HG03432 (cell line): ENCODE measurements around the gene RET.
A peak's percentile ranks its signal among the peaks of the same experiment; 100 is the strongest.

Experiments
- ATAC-seq: cut with Tn5 transposase; IDR thresholded peaks from one replicate; pipeline ENCODE4 v1.9.1; 2021; ENCODE audit warnings: mild to moderate bottlenecking, moderate library complexity; ENCODE audit not compliant: unreplicated experiment

RET gene

DNA sequence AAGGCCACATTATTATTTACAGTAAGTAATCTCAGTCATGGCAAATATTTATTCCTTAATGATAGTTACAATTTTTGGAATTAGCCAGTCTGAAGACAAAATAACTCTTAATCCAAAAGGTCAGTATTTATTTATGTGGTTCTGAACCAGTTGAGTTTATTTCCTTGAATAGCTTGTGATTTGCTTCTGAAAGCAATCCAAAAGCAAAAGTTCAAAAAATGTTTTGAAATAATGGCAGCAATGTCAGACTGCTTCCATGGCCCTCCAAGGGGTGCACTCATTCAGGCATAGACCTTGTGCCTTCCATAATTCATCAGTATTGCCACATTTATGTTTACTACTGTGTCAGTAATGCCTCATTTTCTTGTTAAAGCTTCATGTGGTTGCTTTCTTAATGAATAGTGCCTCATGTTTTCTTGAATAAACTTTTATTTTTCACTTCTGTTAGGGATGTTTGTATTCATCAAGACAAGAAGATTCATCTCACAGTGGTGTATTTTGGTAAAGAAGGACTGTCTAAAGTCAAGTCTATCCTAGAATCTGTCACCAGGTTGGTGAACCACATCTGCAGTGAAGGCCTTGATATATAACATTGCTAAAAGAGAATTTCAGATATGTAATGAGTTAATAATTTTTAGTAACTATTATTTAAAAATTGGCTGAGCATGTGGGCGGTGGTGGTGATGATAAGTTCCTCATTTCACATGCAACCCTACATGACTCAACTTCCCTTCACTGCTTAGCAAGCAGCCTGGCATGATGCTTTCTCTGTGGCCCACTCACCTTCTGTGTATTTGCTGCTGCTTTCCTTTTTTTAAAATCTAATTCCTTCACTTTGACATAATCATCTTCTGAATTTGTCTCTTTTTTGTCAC is 83.4 kb downstream of the RET start:
- ATAC-seq = peak; percentile 77

DNA sequence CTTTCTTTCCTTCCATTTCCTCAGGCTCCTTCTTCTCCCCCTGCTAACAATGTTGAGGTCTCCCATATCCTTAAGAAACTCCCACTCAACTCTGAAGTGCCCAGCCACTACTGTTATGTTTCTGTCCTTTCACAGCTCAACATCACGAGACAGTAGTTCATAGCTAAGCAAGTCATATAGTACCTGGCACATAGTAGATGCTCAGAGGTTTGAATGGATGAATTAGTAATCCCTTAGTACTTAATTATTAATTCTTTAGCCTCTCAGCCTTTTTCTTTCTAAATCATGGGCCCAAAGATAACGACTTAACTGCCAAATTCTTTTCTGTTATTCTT is 84.0 kb downstream of the RET start:
- ATAC-seq = peak; percentile 86

DNA sequence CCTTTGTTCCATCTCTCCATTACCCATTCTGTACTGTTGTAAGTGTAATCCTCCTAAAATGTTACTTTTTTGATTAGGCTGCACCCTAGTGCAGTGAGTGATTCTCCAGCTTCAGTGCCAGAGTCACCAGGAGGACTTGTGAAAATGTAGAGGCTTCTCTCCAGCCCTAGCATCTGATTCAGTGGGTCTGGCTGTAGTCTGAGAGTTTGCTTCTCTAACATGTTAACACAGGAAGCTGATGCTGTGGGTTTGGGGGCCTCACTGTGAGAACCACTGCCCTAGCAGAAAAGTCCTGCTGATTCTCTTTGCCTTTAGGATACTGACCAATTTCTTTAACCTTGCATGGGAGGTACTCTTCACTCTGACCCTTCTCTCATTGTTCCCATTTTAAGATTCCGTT is 85.7 kb downstream of the RET start:
- no peak for ATAC-seq

DNA sequence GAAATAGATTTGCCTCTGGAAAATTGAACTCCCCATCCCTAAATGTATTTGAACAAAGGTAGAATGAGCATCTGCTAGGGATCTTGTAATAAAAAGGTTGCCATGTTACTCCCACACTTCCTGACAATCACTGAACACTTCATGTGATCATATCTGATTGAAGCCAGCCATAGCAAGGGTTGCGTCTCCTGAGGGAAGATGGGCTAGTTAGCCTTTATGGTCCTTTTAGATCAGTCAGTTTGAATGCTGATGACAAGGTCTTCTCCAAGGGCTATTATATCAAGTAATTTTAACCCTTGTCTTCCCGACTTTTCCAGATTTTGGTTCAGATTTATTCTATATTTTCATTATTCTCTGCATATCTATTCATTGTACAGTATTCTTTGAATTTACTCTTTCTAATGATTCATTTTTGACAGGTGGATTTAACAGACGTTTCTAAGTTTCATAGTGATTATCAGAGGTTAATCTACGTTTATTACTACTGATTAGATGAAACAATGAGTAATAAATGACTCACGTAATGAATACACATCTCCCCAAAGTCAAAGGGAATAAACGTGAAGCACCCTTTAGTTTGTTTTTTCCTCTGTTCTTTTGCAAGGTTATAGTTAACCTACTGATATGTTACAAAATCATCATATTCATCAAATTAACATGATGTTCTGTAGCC is 89.5 kb downstream of the RET start:
- peak; percentile 46 for ATAC-seq

DNA sequence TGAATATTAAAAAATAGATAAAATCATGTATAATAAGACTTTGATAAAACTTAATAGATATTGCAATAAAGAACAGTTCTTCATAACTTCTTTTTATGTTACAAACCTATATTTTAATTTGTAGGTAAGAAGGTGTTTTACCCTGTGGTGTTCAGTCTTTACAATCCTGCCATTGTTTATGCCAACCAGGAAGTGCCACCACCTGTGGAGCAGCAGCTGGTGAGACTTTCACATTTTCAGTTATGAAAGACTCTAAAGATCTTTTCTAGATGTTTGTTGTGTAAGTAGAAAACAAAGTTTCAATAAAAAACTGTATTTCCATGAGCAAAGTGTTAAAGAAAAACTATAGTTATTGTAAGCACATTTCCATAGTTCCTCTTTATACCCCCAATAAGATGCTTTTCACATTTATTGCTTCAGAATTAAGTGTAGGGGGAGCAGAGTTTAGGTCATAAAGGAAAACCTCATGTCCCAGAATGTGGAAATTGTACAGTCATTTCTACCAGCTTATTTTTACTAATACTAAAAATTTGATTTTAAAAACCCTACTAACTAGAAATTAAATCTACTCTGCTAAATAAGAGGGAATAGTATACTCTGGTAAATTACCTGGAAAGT is 90.1 kb downstream of the RET start:
- ATAC-seq = peak; percentile 85

DNA sequence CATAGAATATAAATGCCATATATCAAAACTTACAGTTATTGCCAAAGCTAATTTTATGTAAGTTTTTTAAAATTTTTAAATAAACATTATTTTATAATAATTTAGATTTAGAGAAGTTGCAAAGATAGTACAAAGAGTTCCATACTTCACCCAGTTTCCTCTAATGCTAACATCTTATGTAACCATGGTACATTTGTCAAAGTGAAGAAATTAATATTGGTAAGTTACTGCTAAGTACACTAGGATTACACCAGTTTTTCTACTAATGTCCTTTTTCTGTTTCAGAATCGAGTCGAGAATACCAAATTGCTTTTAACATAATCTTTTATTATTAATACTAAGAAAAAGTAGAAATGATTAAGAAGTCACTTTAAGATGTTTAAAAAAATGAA is 90.6 kb downstream of the RET start:
- no peak for ATAC-seq

DNA sequence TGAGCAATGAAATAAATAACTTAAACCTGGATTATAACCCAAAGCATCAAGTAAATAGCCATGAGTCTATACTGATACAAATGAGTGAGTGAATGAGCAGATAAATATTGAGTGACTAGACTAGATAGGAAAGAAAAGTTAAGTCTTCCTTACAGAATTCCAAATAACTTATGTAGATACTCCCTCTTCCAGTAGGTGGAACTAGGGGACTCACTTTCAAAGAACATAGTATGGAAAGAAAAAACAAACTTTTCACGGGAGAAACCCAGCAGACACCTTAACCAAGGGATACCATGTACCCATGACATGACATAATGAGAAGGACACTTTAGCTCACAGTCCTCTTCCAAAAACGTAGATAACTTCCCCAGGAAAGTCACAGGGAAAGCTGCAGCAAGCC is 93.6 kb downstream of the RET start:
- ATAC-seq = no peak

DNA sequence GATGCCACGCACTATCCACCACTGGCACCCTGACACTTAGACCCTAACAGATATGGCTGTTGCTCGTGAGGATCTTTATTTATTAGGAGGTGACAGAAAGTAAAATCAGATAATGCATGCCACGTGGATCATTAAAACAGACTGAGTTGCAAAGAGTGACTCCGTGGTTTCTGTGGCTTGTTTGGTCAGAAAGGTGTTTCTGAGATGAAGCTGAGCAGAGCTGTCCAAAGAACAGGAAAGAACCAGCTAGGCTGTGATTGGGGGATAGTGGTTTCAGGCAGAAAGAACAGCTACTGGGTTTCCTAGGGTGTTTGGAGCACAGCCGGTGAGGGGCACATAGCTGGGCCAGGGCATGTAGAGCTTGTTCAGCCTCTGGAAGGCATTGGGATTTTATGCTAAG is 95.8 kb downstream of the RET start:
- no peak for ATAC-seq

DNA sequence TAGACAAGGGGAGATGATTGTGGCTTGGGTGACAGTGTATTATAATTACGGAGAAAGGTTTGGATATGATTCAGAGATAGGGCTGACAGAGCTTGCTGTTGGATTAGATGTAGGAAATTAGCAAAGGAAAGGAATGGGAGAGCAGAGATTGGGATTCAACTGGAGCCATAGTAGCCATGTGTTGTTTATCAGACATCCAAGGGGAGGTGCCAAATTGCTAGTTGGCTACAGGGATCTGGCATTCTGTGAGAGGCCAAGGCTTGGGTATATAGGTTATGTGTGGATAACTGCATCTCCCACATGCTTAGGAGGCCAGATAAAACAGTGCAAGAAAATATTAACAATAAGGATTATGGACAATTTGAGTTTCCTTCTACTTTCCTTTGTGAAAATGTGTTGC is 96.3 kb downstream of the RET start:
- ATAC-seq = no peak

DNA sequence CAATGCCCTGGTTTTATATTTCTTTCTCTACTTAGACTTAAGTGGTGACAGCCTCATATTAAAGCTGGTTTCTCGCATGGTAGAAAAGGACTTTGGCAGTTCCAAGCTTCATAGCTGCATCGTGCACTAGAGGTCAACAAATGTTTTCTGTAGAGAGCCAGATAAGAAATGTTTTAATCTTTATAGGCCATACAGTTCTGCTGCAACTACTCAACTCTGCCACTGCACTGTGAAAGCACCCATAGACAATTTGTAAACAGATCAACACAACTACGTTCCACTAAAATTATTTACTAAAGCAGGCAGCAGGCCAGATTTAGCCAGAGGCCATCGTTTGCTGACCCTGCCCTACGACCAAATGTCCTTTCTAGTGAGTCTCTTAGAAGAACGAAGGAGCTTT is 98.1 kb downstream of the RET start:
- no peak for ATAC-seq

DNA sequence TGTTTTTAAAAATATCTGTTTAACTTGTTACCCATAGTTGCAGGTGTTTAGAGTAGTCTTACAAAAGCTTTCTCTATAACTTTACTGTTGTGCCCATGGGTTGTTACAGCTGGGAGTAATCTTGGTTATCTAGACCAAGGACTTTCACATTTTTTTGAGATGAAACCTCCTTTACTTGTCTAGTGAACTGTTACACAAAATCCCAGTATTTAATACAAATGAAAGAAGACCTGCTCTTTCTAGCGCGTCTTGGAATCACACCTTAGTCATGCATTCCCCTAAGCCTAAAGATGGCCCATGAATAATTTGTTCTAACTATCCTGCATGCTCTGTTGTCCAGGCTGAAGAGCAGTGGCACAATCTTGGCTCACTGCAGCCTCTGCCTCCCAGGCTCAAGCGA is 99.4 kb downstream of the RET start:
- no peak for ATAC-seq

DNA sequence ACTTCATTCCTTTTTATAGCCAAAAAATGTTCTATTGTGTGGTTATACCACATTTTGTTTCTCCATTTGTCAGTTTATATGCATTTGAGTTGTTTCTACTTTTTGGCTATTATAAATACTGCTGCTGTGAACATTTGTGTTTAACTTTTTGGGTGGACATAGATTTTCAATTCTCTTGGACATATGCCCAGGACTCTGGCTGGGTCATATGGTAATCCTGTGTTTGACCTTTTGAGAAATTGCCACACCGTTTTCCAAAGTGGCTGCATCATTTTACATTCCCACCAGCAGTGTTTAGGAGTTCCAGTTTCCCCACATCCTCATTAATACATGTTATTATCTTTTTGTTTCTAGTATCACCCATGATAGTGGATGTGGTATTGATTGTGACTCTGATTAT is 100.7 kb downstream of the RET start:
- no peak for ATAC-seq
